GF-D8 (cell line): ENCODE data around the gene SIK2.
"Not testable (repeated sequence)": the region's sequence is repeated elsewhere in the genome, so short reads cannot be mapped to it uniquely, and the experiment has no call there.

Source experiments
- DNase-seq: peaks from one replicate; lab custom pipeline; 2025; lab: John Stamatoyannopoulos, UW

The SIK2 gene

GRCh38 chr11:111699579-111700156 is 97.4 kb downstream of the SIK2 start:
- no peak for DNase-seq

- DNase-seq = peak; percentile 42
Measured at GRCh38 chr11:111700162-111700561, 97.9 kb downstream of the SIK2 start.

GRCh38 chr11:111702623-111703022 is 100.4 kb downstream of the SIK2 start:
- DNase-seq = no peak

GRCh38 chr11:111703576-111703975 is 101.3 kb downstream of the SIK2 start:
- no peak for DNase-seq

- DNase-seq = no peak
Measured at GRCh38 chr11:111707039-111707690, 104.9 kb downstream of the SIK2 start.

GRCh38 chr11:111707691-111708067 is 105.4 kb downstream of the SIK2 start:
- DNase-seq = no peak

- no peak for DNase-seq
Measured at GRCh38 chr11:111714522-111714921, 112.3 kb downstream of the SIK2 start.

GRCh38 chr11:111715142-111715816 is 113.0 kb downstream of the SIK2 start:
- DNase-seq = peak; percentile 33

GRCh38 chr11:111717660-111718059 is 115.4 kb downstream of the SIK2 start:
- not testable (repeated sequence) for DNase-seq

- DNase-seq = no peak
Measured at GRCh38 chr11:111718436-111718835, 116.2 kb downstream of the SIK2 start.

GRCh38 chr11:111718859-111719258 is 116.6 kb downstream of the SIK2 start:
- no peak for DNase-seq

GRCh38 chr11:111719379-111719778 is 117.1 kb downstream of the SIK2 start:
- DNase-seq = no peak

GRCh38 chr11:111720801-111721494 is 118.7 kb downstream of the SIK2 start:
- DNase-seq = no peak

- no peak for DNase-seq
Measured at GRCh38 chr11:111722501-111722900, 120.3 kb downstream of the SIK2 start.

GRCh38 chr11:111723595-111723994 is 121.3 kb downstream of the SIK2 start:
- DNase-seq = no peak

- DNase-seq = no peak
Measured at GRCh38 chr11:111724615-111725129, 122.4 kb downstream of the SIK2 start.

GRCh38 chr11:111725621-111726020 is 123.4 kb downstream of the SIK2 start:
- no peak for DNase-seq

GRCh38 chr11:111726301-111726713 is 124.1 kb downstream of the SIK2 start:
- DNase-seq = no peak

- no peak for DNase-seq
Measured at GRCh38 chr11:111727431-111727830, 125.2 kb downstream of the SIK2 start.

GRCh38 chr11:111729071-111729830 is 127.0 kb downstream of the SIK2 start:
- no peak for DNase-seq

- DNase-seq = no peak
Measured at GRCh38 chr11:111729831-111730311, 127.6 kb downstream of the SIK2 start.
